ENCODE results near the gene GMPPB.

Gene GMPPB

GRCh38 chr3:49673715-49674496 lies 49.8 kb downstream of the GMPPB start, which contains the start of gene APEH:
Gene APEH, plus strand, starts transcription at chr3:49674351. Its CDS starts 51 bp downstream, at chr3:49674402.
- H3K9me3 ChIP-seq (ENCODE audit: low read length), result no peaks in the 10 kb centered on the region
- peaks cover 12% of the 10 kb centered on the region for H3K4me1 ChIP-seq (ENCODE audit: insufficient read depth, low read length)
- peaks cover 28% of the 10 kb centered on the region for H3K36me3 ChIP-seq (ENCODE audit: insufficient read depth, low read length)

GRCh38 chr3:49673121-49673714 lies 50.5 kb downstream of the GMPPB start:
- Histone ChIP-seq H3K4me3 (ENCODE audit: low read depth in 1 of 2, low read length in 2 of 2) (peak overlapping the region; percentile 77 to 78), H3K4me1 (ENCODE audit: insufficient read depth, low read length) (peaks cover 12% of the 10 kb centered on the region), H3K27me3 (ENCODE audit: control insufficient read depth in 1 of 2, insufficient read depth in 2 of 2, low read length in 2 of 2) (peaks cover 0 to 4% of the 10 kb centered on the region in 2 donors), H3K36me3 (ENCODE audit: insufficient read depth, low read length) (peaks cover 22% of the 10 kb centered on the region), H3K9me3 (ENCODE audit: low read length) (no peaks in the 10 kb centered on the region), H3K27ac (ENCODE audit: low read depth, low read length) (peak overlapping the region; percentile 57), H3K9ac (ENCODE audit: low read length) (no peak overlapping the region)

More at GRCh38 chr3:49673715-49674496, 49.8 kb downstream of the GMPPB start, which contains the start of gene APEH:
- Histone ChIP-seq H3K9ac (ENCODE audit: low read length) (peak within 1 kb of the TSS; percentile 39), H3K27ac (ENCODE audit: low read depth, low read length) (peak within 1 kb of the TSS; percentile 57), H3K27me3 (ENCODE audit: control insufficient read depth in 1 of 2, insufficient read depth in 2 of 2, low read length in 2 of 2) (no peaks in the 10 kb centered on the region), H3K4me3 (ENCODE audit: low read depth in 1 of 2, low read length in 2 of 2) (peak within 1 kb of the TSS; percentile 77 to 78)

GRCh38 chr3:49671291-49672288 lies 52.2 kb downstream of the GMPPB start:
- H3K4me1 ChIP-seq (ENCODE audit: insufficient read depth, low read length), result peaks cover 12% of the 10 kb centered on the region
- H3K27me3 ChIP-seq (ENCODE audit: control insufficient read depth in 1 of 2, insufficient read depth in 2 of 2, low read length in 2 of 2), result peaks cover 0 to 13% of the 10 kb centered on the region in 2 donors
- H3K4me3 ChIP-seq (ENCODE audit: low read depth in 1 of 2, low read length in 2 of 2), result no peak overlapping the region
- peaks cover 5% of the 10 kb centered on the region for H3K36me3 ChIP-seq (ENCODE audit: insufficient read depth, low read length)
- no peak overlapping the region for H3K27ac ChIP-seq (ENCODE audit: low read depth, low read length)
- no peak overlapping the region for H3K9ac ChIP-seq (ENCODE audit: low read length)
- no peaks in the 10 kb centered on the region for H3K9me3 ChIP-seq (ENCODE audit: low read length)

GRCh38 chr3:49670940-49671290 lies 52.8 kb downstream of the GMPPB start:
- no peaks in the 10 kb centered on the region for H3K36me3 ChIP-seq (ENCODE audit: insufficient read depth, low read length)
- H3K27ac ChIP-seq (ENCODE audit: low read depth, low read length), result no peak overlapping the region
- H3K9me3 ChIP-seq (ENCODE audit: low read length), result no peaks in the 10 kb centered on the region
- peaks cover 12% of the 10 kb centered on the region for H3K4me1 ChIP-seq (ENCODE audit: insufficient read depth, low read length)
- H3K9ac ChIP-seq (ENCODE audit: low read length), result no peak overlapping the region
- peaks cover 0 to 16% of the 10 kb centered on the region in 2 donors for H3K27me3 ChIP-seq (ENCODE audit: control insufficient read depth in 1 of 2, insufficient read depth in 2 of 2, low read length in 2 of 2)
- no peak overlapping the region for H3K4me3 ChIP-seq (ENCODE audit: low read depth in 1 of 2, low read length in 2 of 2)

Measured in muscle layer of colon (tissue), 2 donors.